Right lobe of liver (tissue), 6 donors: ENCODE results near the gene SEMA5B. TPM values are rescaled to one million over a fixed set of nuclear protein-coding genes. Genes with fewer than 3 reads are reported as not detected.
A peak's percentile ranks its signal among the peaks of the same experiment; 100 is the strongest.

Experiments used
- ATAC-seq, 4 donors: fragments of 200-7000 bp; cut with Tn5 transposase; one replicate each; pipeline ENCODE4 v1.9.1; 2020; ENCODE audit warnings: mild to moderate bottlenecking in 4 of 4, moderate library complexity in 4 of 4
- DNase-seq, 3 donors: peaks; one replicate each; pipeline ENCODE4 v3.0.0-alpha.2; 2020
- H3K27ac ChIP-seq, 3 donors: fragments of 200-600 bp; one replicate each; pipeline ENCODE4 v1.8.0; 2022
- H3K27me3 ChIP-seq, 2 donors: fragments of 200-600 bp; one replicate each; pipeline ENCODE4 v1.8.0; 2022
- H3K36me3 ChIP-seq, 4 donors: fragments of 200-600 bp; sonication (generic) in 1 of 4; one replicate each; pipeline versions ENCODE4 v1.5.1 to v1.8.0; 2017 to 2022; ENCODE audit warnings: control low read depth in 1 of 4
- H3K4me1 ChIP-seq, 4 donors: fragments of 200-600 bp; sonication (generic) in 1 of 4; one replicate each; pipeline versions ENCODE4 v1.5.1 to v1.8.0; 2017 to 2022; ENCODE audit warnings: control low read depth in 1 of 4
- H3K4me3 ChIP-seq, 3 donors: fragments of 200-600 bp; one replicate each; pipeline ENCODE4 v1.8.0; 2022
- H3K9me3 ChIP-seq, 4 donors: fragments of 200-600 bp; sonication (generic) in 1 of 4; one replicate each; pipeline versions ENCODE4 v1.5.1 to v1.8.0; 2017 to 2022; ENCODE audit warnings: control low read depth in 1 of 4
- CTCF ChIP-seq, 4 donors: fragments of 200-600 bp in 3 of 4; fragments of 450-650 bp in 1 of 4; IDR thresholded peaks; one replicate each; pipeline versions ENCODE4 v1.5.1 to v1.8.0; 2016 to 2022; ENCODE audit warnings: antibody characterized with exemption in 4 of 4, mild to moderate bottlenecking in 2 of 4
- POLR2A ChIP-seq: fragments of 450-650 bp; IDR thresholded peaks from one replicate; pipeline ENCODE4 v1.6.1; 2017; ENCODE audit warnings: antibody characterized with exemption, mild to moderate bottlenecking
- WGBS: methylation state at CpG from one replicate; pipeline ENCODE4 v1.1.6; 2018; ENCODE audit warnings: low coverage, low lambda C conversion rate; ENCODE audit not compliant: insufficient coverage; ENCODE audit errors: missing lambda C conversion rate; 5-methylcytosine and 5-hydroxymethylcytosine counted together
- intact Hi-C, 2 donors: fragments of 100-400 bp; cut with DNase I; formaldehyde crosslinking; loops; one replicate each; pipeline versions ENCODE4 v1.11.2 to v1.14.1; 2022
- total RNA-seq, 6 experiments: library from RNA; depleted of rRNA in 2 of 6; stranded (reverse); fragments of >200 nt in 2 of 6; fragmentation: NEBNext Ultra II Directional in 3 of 6; extraction: Animal tissue kit (Norgen Biotek cat#: 25700) in 3 of 6; gene quantifications; one replicate each; pipeline versions ENCODE4 v1.1.0 to v1.2.4, GENCODE V29; 2016 to 2023
- donor health status: DM: no; HTN: yes; CAD: no.
- donor health status: DM: no; HTN: no; CAD: no.
- donor health status: DM: no; HTN: no; CAD: no.
- donor health status: DM: no; HTN: yes; CAD: no.
- donor health status: DM: no; HTN: yes; CAD: no.

The SEMA5B gene
- total RNA-seq, 6 experiments from 2014 or later: 0.12 to 0.65 (median 0.25) TPM

DNA sequence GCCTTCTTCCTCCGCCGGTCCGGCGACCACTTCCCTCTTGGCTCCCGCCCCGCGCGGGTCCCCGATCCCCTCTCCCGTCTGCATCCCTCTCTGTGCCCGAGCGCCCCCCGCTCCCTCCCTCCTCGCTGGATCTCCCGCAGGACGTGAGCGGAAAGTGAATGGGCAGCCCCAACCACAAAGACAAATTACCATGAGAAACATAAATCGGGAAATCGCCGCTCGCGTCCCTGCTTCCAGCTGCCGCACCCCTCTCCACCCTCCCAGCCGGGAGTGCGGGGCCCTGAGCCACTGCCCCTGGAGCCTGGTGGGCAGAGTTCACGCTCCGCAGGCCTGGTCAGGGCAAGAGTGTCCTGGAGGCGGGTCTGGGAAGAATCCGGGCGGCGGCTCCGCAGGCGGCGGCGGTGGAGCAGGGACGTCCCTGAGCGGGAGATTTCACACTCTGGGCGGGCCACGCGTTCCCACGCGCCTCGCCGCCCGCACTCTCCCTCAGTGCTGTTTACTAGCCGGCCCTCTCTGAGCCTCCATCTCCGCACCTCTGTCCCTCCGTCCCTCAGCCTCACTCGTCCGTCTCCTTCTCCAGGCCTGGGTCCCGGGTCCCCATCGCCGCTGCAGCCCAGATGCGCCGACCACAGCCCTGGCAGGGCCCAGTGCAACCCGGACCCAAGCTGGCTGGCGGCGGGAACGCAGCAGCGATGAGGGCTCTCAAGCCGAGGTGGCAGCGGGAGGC lies 835 bp downstream of the SEMA5B start:
- 3% methylated on average over 13 of the region's 62 CpGs for WGBS
- peak; percentile 59 to 67 (median 62) for ATAC-seq
- Histone ChIP-seq H3K27me3 (peaks cover 0 to 5% of the 10 kb centered on the region in 2 donors), H3K4me1 (peaks cover 0 to 21% (median 8%) of the 10 kb centered on the region in 4 donors), H3K4me3 (peak overlapping the region; percentile 55 to 60 (median 56)), H3K9me3 (no peaks in the 10 kb centered on the region), H3K27ac (no peak overlapping the region), H3K36me3 (no peaks in the 10 kb centered on the region)
- DNase-seq: peak; percentile 56 to 65 (median 61)
- no peak for TF ChIP-seq CTCF (IDR thresholded peaks at IDR 0.05)
- TF ChIP-seq POLR2A: no peak
- intact Hi-C loops: loop anchor here in 1 of 2 donors (5.0 kb wide), 1 partner anchor 79 kb away; no protein-coding TSS in a partner anchor

GRCh38 chr3:123025642-123026521 lies 1.7 kb downstream of the SEMA5B start:
- intact Hi-C loops: loop anchor here in 1 of 2 donors (5.0 kb wide), 1 partner anchor 79 kb away; no protein-coding TSS in a partner anchor
- H3K4me1 ChIP-seq: peaks cover 0 to 21% (median 8%) of the 10 kb centered on the region in 4 donors
- H3K27me3 ChIP-seq: peaks cover 0 to 5% of the 10 kb centered on the region in 2 donors
- ATAC-seq (peak; percentile 5 to 14 (median 6)), DNase-seq (no peak)
- H3K27ac ChIP-seq: no peak overlapping the region
- H3K9me3 ChIP-seq: no peaks in the 10 kb centered on the region
- WGBS: 50% methylated on average over 15 of the region's 33 CpGs
- H3K36me3 ChIP-seq: no peaks in the 10 kb centered on the region
- peak overlapping the region; percentile 55 to 60 (median 56) for H3K4me3 ChIP-seq
- TF ChIP-seq POLR2A: no peak
- no peak for TF ChIP-seq CTCF (IDR thresholded peaks at IDR 0.05)

- H3K36me3 ChIP-seq: no peaks in the 10 kb centered on the region
- ATAC-seq: no peak
- peaks cover 0 to 21% (median 8%) of the 10 kb centered on the region in 4 donors for H3K4me1 ChIP-seq
- peaks cover 0 to 5% of the 10 kb centered on the region in 2 donors for H3K27me3 ChIP-seq
- H3K4me3 ChIP-seq: no peak overlapping the region
- intact Hi-C loops: no loop called here
- no peak for DNase-seq
- 78% methylated on average over 1 of the region's 1 CpG for WGBS
- TF ChIP-seq POLR2A (no peak), CTCF (IDR thresholded peaks at IDR 0.05) (no peak)
- no peak overlapping the region for H3K27ac ChIP-seq
- H3K9me3 ChIP-seq: no peaks in the 10 kb centered on the region
These were observed 3.5 kb downstream of the SEMA5B start for GRCh38 chr3:123024056-123024455.

DNA sequence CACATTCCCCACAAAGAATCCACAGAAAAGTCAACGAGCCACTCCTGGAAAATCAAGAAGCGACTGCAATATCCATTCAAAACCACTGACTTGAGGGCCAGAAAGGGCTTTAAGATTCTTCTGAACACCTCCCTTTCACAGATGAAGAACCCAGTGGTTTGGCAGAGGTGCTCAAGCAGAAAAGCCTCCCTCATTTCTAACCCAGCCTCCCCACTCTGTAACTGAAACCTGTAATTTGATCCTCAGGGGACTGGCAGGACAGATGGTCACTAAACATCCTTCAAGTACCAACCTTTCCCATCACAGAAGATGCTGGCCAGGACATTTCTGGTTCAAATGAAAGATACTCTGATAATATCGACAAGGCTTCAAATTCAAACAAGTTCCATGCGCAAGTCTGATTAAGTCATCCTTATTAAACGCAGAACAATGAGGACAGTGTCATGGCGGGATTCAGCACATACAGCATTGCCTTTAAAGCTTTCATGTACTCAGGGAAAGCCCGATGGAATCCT lies 5.5 kb downstream of the SEMA5B start:
- peaks cover 0 to 5% of the 10 kb centered on the region in 2 donors for H3K27me3 ChIP-seq
- no peaks in the 10 kb centered on the region for H3K9me3 ChIP-seq
- intact Hi-C loops: no loop called here
- no peak overlapping the region for H3K4me3 ChIP-seq
- no peak for TF ChIP-seq POLR2A
- no peak for TF ChIP-seq CTCF (IDR thresholded peaks at IDR 0.05)
- H3K36me3 ChIP-seq: no peaks in the 10 kb centered on the region
- no peak overlapping the region for H3K27ac ChIP-seq
- ATAC-seq (no peak), DNase-seq (no peak)
- WGBS: 83% methylated on average over 7 of the region's 7 CpGs
- H3K4me1 ChIP-seq: peaks cover 0 to 7% (median 3%) of the 10 kb centered on the region in 4 donors
